GM10248 (cell line): ENCODE results near the gene SLC10A1.

Experiments
- CTCF ChIA-PET: fragments of 300-600 bp; sonication (Branson Sonifier 250); formaldehyde crosslinking; extraction: SDS; loops from one replicate; lab custom pipeline; 2021; ENCODE audit warnings: antibody characterized with exemption; lab: Yijun Ruan, JAX
- POLR2A ChIA-PET: fragments of 350-650 bp; sonication (Branson Sonifier 250); formaldehyde crosslinking; extraction: SDS; loops from one replicate; lab custom pipeline; 2020; ENCODE audit warnings: antibody characterized with exemption; lab: Yijun Ruan, JAX
- DNase-seq: peaks from one replicate; pipeline ENCODE4 v3.0.0; 2012; ENCODE audit errors: extremely low spot score
- CTCF ChIP-seq: IDR thresholded peaks from 2 replicates; pipeline ENCODE4 v1.5.1; 2012; ENCODE audit warnings: mild to moderate bottlenecking, low read depth; ENCODE audit errors: extremely low read depth, missing control alignments, control extremely low read depth

The SLC10A1 gene

GRCh38 chr14:69763761-69764510 lies 33.1 kb downstream of the SLC10A1 start:
- ChIA-PET CTCF (no interaction called here), POLR2A (interaction anchor here (0.7 kb wide), 1 partner anchor 1137 kb away, joined by 3 read pairs; no protein-coding TSS in a partner anchor)
- no peak for DNase-seq
- no peak for TF ChIP-seq CTCF

GRCh38 chr14:69760810-69761209 lies 36.2 kb downstream of the SLC10A1 start:
- TF ChIP-seq CTCF = no peak
- DNase-seq = no peak
- POLR2A ChIA-PET = no interaction called here
- CTCF ChIA-PET = interaction anchor here (1.1 to 1.4 kb wide), 3 partner anchors 9 to 130 kb away, joined by 3 read pairs; no protein-coding TSS in a partner anchor

GRCh38 chr14:69756298-69756697 lies 40.7 kb downstream of the SLC10A1 start:
- POLR2A ChIA-PET = no interaction called here
- CTCF ChIA-PET = no interaction called here
- TF ChIP-seq CTCF = no peak
- no peak for DNase-seq

- ChIA-PET POLR2A (no interaction called here), CTCF (interaction anchor here (1.4 kb wide), 1 partner anchor 152 kb away, joined by 4 read pairs; no protein-coding TSS in a partner anchor)
- no peak for TF ChIP-seq CTCF
- no peak for DNase-seq
Measured at GRCh38 chr14:69755784-69756183, 41.3 kb downstream of the SLC10A1 start.

- ChIA-PET CTCF (interaction anchor here (1.4 kb wide), 1 partner anchor 151 kb away, joined by 4 read pairs; no protein-coding TSS in a partner anchor), POLR2A (no interaction called here)
- DNase-seq = no peak
- TF ChIP-seq CTCF = no peak
Measured at GRCh38 chr14:69755296-69755695, 41.7 kb downstream of the SLC10A1 start.

GRCh38 chr14:69754487-69754886 lies 42.6 kb downstream of the SLC10A1 start:
- CTCF ChIA-PET = interaction anchor here (1.1 to 1.4 kb wide), 2 partner anchors 64 to 150 kb away, joined by 3 to 4 read pairs; no protein-coding TSS in a partner anchor
- TF ChIP-seq CTCF = no peak
- no peak for DNase-seq
- POLR2A ChIA-PET = no interaction called here
